A673 (cell line): Measurements from ENCODE around the gene CAMK2G.

ENCODE experiments used
- EZH2 ChIP-seq: fragments of 200-600 bp; sonication (generic); IDR thresholded peaks from 2 replicates; pipeline ENCODE4 v1.6.1; 2017; ENCODE audit warnings: borderline replicate concordance, low read depth, mild to moderate bottlenecking, mixed read lengths, antibody characterized with exemption, low read length; ENCODE audit not compliant: poor library complexity, severe bottlenecking
- TF ChIP-seq, protein P1 (sequence below): fragments of 300-800, 200-600 bp; sonication (generic); conservative IDR thresholded peaks from 2 replicates; pipeline ENCODE4 v1.5.1; 2017; ENCODE audit warnings: low read depth, mild to moderate bottlenecking, antibody characterized with exemption, low read length, moderate library complexity, mixed read lengths

- TF ChIP-seq, protein P1, sequence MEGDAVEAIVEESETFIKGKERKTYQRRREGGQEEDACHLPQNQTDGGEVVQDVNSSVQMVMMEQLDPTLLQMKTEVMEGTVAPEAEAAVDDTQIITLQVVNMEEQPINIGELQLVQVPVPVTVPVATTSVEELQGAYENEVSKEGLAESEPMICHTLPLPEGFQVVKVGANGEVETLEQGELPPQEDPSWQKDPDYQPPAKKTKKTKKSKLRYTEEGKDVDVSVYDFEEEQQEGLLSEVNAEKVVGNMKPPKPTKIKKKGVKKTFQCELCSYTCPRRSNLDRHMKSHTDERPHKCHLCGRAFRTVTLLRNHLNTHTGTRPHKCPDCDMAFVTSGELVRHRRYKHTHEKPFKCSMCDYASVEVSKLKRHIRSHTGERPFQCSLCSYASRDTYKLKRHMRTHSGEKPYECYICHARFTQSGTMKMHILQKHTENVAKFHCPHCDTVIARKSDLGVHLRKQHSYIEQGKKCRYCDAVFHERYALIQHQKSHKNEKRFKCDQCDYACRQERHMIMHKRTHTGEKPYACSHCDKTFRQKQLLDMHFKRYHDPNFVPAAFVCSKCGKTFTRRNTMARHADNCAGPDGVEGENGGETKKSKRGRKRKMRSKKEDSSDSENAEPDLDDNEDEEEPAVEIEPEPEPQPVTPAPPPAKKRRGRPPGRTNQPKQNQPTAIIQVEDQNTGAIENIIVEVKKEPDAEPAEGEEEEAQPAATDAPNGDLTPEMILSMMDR = no peak
- TF ChIP-seq EZH2 = no peak
These were observed 4.0 kb upstream of the CAMK2G start for GRCh38 chr10:73878365-73878764.
